ENCODE measurements around the gene CARMIL3. TPM values are rescaled to one million over a fixed set of nuclear protein-coding genes. Genes with fewer than 3 reads are reported as not detected.
A peak's percentile ranks its signal among the peaks of the same experiment; 100 is the strongest.
"Not testable (repeated sequence)": the region's sequence is repeated elsewhere in the genome, so short reads cannot be mapped to it uniquely, and the experiment has no call there.

CARMIL3 gene
- total RNA-seq, 2 donors from 2014 or later, result 0.08 to 0.62 TPM

- intact Hi-C loops (cut with DNase I), result no loop called here
- DNase-seq, result peak; percentile 85
- ATAC-seq, result peak; percentile 95 to 96
These were observed 15.4 kb upstream of the CARMIL3 start for GRCh38 chr14:24036169-24036962.

- ATAC-seq; intact Hi-C loops (cut with DNase I); DNase-seq: not testable (repeated sequence)
These were observed 14.7 kb upstream of the CARMIL3 start for GRCh38 chr14:24036963-24037657.

- intact Hi-C loops (cut with DNase I), result no loop called here
- ATAC-seq, result no peak
- DNase-seq, result no peak
These were observed 14.2 kb upstream of the CARMIL3 start for GRCh38 chr14:24037658-24038037.

- ATAC-seq, result no peak
- DNase-seq, result no peak
- intact Hi-C loops (cut with DNase I), result no loop called here
These were observed 13.1 kb upstream of the CARMIL3 start for GRCh38 chr14:24038686-24039085.

GRCh38 chr14:24040692-24041091 is 11.1 kb upstream of the CARMIL3 start:
- intact Hi-C loops (cut with DNase I), result no loop called here
- DNase-seq, result no peak
- ATAC-seq, result no peak

- ATAC-seq, result peak in 1 of 2 donors; percentile 32
- DNase-seq, result no peak
- intact Hi-C loops (cut with DNase I), result no loop called here
These were observed 9.1 kb upstream of the CARMIL3 start for GRCh38 chr14:24042746-24043145.

- intact Hi-C loops (cut with DNase I); ATAC-seq; DNase-seq: not testable (repeated sequence)
These were observed 2.8 kb upstream of the CARMIL3 start for GRCh38 chr14:24049002-24049401.

- DNase-seq; intact Hi-C loops (cut with DNase I); ATAC-seq: not testable (repeated sequence)
These were observed 1.1 kb upstream of the CARMIL3 start for GRCh38 chr14:24050753-24051152.

- DNase-seq (no peak), ATAC-seq (peak; percentile 17 to 29)
- intact Hi-C loops (cut with DNase I), result no loop called here
These were observed 527 bp upstream of the CARMIL3 start for GRCh38 chr14:24051176-24051788.

- ATAC-seq (no peak), DNase-seq (no peak)
- intact Hi-C loops (cut with DNase I), result no loop called here
These were observed 1.1 kb downstream of the CARMIL3 start for GRCh38 chr14:24052656-24053547.

- intact Hi-C loops (cut with DNase I), result no loop called here
- DNase-seq (no peak), ATAC-seq (no peak)
These were observed 1.9 kb downstream of the CARMIL3 start for GRCh38 chr14:24053548-24054323.

GRCh38 chr14:24054324-24054641 is 2.5 kb downstream of the CARMIL3 start:
- DNase-seq, result no peak
- no peak for ATAC-seq
- intact Hi-C loops (cut with DNase I), result no loop called here

GRCh38 chr14:24054646-24055045 is 2.8 kb downstream of the CARMIL3 start:
- ATAC-seq (no peak), DNase-seq (no peak)
- intact Hi-C loops (cut with DNase I), result loop anchor here (5.0 kb wide), 2 partner anchors 38 to 53 kb away; partner anchors contain the start of gene PCK2 (in 1 of the 2)

GRCh38 chr14:24055971-24056799 is 4.4 kb downstream of the CARMIL3 start:
- ATAC-seq, result no peak
- no peak for DNase-seq
- intact Hi-C loops (cut with DNase I), result loop anchor here (5.0 kb wide), 2 partner anchors 36 to 51 kb away; partner anchors contain the start of gene PCK2 (in 1 of the 2)

GRCh38 chr14:24056800-24057184 is 5.0 kb downstream of the CARMIL3 start:
- intact Hi-C loops (cut with DNase I), result loop anchor here (5.0 kb wide), 2 partner anchors 36 to 51 kb away; partner anchors contain the start of gene PCK2 (in 1 of the 2)
- ATAC-seq, result no peak
- no peak for DNase-seq

GRCh38 chr14:24057271-24057670 is 5.5 kb downstream of the CARMIL3 start:
- no peak for DNase-seq
- no peak for ATAC-seq
- intact Hi-C loops (cut with DNase I), result loop anchor here (5.0 kb wide), 2 partner anchors 35 to 50 kb away; partner anchors contain the start of gene PCK2 (in 1 of the 2)

- no peak for ATAC-seq
- intact Hi-C loops (cut with DNase I), result loop anchor here (2.0 to 5.0 kb wide), 3 partner anchors 33 to 49 kb away; partner anchors contain the start of gene PCK2 (in 1 of the 2)
- no peak for DNase-seq
These were observed 6.1 kb downstream of the CARMIL3 start for GRCh38 chr14:24057867-24058259.
